NCI-H187 (cell line): ENCODE measurements around the gene WBP1L.

ENCODE experiments used
- DNase-seq, 2 experiments: peaks; one replicate each; lab custom pipeline; 2025; lab: John Stamatoyannopoulos, UW

WBP1L gene

DNA sequence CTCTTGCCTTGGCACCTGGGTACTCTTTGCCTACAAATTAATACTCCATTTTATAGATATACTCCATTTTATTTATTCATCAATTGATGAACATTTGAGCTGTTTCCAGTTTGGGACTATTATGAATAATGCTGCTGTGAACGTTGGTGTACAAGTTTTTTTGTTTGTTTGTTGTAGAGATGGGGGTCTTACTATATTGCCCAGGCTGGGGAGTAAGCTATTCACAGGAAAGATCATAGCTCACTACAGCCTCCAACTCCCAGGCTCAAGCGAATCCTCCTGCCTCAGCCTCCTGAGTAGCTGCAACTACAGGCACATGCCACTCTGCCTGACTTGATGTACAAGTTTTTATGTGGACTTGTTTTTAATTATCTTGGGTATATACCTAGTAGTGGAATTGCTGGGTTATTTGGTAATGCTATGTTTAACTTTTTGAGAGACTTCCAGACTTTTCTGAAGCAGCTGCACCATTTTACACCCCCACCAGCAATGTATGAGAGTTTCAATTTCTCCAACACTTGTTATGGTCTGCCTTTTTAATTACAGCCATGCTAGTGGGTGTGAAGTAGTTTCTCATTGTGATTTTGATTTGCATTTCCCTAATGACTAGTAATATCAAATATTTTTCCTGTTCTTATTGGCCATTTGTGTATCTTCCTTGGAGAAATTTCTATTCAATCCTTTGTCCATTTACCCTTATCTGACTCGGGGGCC lies 15.9 kb downstream of the WBP1L start:
- DNase-seq = no peak

DNA sequence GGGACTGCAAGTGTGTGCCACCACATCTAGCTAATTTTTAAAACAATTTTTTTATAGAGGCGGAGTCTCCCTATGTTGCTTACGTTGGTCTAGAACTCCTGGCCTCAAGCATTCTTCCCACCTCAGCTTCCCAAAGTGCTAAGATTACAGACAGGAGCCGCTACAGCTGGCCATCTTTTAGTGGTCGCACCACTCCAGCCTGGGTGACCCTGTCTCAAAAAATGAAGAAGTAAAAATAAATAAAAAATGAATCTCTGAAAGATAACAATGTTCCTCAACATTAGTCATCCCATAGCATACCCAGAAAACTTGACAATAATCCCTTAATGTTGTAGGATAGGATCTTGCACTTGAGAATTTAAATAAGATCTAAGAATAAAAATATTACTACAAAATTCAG lies 18.2 kb downstream of the WBP1L start:
- DNase-seq = no peak

DNA sequence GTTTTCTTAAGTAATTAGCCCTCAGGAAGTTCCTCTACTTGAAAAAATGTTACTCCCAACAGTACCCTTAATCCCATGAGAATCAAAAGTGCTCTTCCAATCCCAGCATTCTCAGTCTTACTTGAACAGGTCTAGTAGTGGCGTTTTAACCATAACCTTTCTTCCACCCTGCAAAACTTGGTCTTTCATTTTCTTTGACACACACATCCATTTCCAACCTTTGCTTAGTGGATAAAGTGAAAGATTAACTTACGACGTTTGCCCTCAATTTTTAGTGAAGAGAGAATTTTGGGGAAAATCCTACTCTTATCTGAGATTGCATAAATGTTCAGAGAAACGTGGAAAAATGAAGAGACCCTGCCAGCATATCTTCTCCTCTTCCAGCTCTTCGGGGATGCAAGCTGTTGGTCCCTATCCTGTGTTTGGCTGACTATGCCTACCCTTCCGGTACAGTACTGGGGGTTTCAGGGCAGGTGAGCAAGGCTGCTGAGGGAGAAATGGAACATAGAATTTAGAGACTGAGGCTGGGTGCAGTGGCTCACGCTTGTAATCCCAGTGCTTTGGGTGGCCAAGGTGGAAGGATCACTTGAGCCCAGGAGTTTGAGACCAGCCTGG lies 18.8 kb downstream of the WBP1L start:
- DNase-seq = no peak

DNA sequence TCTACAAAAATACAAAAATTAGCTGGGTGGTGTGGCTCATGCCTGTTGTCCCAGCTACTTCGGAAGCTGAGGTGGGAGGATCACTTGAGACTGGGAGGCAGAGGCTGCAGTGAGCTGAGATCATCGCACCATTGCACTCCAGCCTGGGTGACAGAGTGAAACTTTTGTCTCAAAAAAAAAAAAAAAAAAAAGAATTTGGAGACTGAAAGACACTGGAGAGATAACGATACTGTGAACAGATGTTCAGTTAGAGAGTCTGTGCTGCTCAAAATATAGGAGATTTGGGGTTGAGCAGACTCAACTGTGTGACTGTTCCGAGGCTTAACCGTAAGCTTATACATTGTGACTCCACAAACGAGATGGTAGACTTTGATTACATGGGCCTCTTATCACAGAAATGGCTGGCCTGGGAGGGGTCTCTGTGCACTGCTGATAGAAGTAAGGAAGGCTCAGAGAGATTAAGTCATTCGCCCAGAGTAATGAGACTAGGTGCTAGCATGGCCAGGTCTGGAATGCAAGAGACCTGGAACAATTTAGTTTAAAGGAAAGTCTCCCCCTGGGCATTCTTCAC lies 19.4 kb downstream of the WBP1L start:
- DNase-seq = no peak

DNA sequence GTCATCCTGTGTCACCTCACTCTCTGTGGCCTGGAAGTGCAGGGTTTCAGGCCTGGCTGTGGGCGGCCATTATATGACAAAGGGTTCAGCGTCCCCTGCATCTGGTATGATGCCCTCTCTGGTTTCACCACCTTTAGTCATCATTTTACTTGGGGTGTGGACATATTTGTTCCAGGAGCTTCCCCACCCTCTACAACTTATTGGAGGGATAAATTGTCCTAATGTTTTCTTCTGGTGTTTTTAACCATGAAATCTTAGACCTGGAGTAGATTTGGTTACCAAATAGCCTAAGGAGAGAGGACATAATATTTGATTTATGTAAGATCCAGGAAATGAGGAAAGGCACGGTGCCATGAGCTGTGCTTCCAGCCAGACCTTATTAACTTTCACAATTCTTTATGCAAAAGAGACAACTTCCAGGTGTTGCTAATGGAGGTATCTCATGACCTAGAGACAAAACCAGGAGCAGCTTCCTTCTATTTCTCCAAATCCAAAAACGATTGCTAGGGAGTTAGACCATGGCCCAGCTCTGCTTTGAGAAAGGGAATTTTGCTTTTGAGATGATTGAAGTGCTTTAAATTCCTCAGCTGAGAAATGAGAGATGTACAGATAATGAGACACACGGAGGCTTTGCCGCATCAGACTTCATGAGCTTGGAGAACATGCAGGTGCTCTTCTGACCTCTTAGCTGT lies 20.9 kb downstream of the WBP1L start:
- no peak for DNase-seq

DNA sequence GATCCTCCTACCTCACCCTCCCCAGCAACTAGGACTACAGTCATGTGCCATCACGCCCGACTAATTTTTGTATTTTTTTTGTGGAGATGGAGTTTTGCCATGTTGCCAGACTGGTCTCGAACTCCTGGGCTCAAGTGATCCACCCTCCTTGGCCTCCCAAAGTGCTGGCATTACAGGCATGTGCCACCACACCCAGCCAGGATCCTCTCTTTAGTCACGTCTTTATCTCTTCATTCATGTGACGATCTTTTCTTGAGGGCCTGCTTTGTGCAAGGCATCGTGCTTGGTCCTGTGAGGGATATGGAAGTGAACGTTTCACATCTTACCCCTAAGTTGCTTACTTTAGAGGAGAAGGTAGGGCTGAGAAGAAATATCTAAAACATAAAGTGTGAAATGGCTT lies 21.6 kb downstream of the WBP1L start:
- no peak for DNase-seq

DNA sequence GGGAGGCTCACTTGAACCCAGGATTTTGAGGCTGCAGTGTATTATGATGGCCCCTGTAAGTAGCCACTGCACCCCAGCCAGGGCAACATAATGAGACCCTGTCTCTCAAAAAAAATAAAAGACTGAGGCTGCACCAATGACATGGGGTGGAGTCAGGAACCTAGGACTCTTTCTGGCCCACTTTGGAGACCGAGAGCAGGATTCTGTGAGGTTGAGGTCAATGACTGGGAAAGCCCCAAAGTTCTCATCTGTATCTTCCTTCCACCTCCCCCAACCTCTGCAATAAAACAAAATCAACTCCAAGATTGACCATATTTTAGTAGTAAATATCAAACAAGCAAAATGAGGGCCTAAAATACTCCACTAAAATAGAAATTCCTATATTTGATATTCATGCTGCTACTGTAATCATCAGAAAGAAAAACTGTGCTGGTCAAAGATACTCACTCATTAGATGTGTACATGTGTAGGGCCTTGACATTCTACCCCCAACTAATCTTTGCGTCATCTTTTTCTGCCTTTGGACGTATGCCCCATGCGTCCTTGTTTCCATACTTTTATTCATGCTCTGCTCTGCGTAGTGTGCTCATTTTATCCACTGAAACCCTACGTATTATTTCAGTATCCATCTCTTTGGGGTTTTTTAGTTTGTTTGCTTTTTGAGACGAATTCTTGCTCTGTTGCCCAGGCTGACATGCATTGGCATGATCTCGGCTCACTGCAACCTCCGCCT lies 23.8 kb downstream of the WBP1L start:
- no peak for DNase-seq

DNA sequence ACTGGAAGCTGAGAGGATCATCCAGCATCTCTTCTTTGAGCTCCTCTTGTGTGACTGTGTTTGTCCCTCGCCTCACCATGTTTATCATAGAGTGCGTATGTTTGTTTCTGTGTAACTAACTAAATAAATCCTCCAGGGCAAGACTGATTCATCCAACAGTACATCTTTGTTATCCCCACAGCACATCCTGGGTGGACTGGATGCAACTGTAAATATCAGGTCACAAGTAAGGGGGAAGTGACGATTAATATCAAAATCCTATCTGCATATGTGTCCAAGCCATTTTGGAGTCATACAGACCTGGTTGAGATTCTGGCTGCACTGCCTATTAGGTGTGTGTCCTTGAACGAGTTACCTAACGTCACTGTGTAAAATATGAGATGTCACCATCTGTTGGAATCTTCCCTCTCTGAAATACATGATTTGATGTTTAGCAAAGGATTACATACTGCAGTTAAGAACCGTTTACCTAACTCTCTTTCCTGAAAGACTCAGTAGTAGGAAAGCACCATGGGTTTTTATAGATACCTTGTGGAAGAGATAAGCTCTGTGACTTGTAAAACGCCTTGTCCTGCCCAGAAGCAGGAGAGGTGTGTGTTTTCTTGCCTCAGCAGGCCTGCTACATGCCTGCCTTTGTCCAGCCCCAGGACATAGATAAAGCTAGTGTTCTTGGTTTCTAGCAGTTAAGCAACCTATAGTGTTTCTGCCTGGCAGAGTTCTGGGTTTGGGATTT lies 25.8 kb downstream of the WBP1L start:
- DNase-seq = no peak

DNA sequence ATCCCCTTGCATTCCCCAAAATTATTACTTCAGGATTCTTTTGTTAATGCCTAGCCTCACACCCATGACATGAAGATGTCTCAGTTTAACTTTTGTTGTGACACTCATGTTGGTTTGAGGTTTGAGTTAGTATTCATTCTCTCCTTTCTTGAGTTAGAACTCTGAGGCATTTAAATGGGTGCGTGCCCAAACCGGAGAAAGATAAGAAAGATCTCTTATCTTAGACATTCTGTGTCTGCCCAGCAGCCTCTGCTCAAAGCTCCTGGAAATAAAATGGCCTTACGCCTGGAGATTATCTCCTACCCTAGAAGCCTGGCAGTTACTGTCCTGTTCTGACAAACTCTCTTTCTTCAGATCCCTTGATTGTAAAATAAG lies 26.3 kb downstream of the WBP1L start:
- DNase-seq = no peak

DNA sequence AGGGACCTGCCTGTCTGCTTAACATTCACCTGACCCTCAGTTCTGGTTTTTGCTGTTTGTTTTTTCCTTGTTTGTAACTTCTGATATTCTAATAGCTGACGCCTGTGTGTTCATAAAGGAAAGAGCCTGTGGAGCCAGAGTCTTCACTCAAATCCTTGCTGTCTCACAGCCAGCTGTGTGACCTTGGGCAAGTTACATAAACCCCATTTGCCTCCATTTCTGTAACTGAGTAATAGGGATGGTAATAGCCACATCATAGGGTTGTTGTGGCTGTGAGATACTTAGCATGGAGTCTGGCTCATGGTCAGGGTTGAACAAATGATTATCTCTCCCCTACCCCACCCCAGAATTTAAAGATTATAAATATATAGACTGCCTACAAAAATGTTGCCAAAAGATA lies 27.0 kb downstream of the WBP1L start:
- DNase-seq = no peak

DNA sequence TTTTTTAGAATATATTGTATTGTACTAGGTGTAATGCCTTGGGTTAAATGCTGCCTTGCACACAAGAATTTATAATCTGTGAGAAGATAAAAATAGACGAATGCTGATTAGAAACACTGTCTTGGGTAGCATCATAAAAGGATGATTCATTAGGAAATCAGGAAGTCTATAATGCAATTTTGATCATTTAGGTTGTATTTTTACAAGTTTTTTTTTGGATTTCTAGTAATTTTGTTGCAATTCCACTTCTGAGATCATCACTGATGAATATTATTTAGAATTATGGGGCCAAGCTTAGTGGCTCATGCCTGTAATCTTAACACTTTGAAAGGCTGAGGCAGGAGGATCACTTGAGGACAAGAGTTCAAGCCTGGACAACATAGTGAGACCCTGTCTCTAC lies 29.6 kb downstream of the WBP1L start:
- no peak for DNase-seq

DNA sequence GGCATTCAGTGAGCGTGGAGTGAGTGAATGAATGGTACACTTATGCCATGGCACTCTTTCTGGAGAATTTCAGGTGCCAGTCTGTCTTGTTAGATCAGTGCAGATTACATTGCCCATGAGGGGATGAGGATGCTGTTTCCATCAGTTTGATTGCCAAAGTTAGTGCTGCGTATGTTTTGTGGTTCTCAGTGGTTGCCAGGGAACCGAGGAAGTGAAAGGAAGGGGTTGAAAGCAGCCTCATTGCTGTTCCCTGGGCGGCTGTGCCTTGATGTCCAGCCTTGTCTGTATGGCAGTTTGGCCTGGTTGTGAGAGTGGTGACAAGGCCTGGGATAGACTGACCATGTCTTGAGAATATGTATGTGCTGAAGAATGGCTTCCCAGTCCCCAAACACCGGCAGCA lies 30.2 kb downstream of the WBP1L start:
- no peak for DNase-seq

DNA sequence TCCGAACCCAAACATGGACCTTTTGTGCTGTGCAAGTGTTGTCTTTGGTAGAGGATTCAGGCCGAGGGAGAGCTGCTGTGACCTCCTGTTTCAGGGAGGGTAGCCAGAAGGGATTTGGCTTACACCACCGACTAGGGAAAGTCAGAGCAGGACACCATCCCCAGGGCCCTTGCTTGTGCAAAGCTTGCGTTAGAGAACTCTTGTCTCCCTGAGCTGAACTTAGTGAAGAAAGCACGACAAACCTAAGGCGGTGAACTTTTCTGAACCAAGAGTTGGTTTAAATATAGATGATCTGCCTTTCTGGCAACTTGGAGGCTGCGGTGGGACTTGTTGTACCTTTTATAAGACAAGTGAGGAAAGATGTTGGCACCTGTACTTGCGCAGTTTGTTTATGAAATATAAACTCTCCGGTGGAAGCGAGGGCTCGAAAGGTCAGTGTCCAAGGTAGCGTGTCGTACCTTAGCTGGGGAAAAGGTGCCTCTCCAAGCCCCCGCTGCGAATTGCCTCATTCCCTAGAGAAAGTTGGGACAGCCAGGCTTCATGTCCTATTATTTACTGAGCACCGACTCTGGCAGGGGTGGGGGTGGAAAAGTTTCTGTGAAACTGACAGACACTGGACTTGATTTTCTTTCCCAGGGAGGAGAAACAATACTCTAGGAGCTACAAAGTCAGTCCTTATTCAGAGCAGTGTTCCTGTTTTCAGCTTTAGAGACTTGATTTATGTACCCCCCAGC lies 31.6 kb downstream of the WBP1L start:
- no peak for DNase-seq

DNA sequence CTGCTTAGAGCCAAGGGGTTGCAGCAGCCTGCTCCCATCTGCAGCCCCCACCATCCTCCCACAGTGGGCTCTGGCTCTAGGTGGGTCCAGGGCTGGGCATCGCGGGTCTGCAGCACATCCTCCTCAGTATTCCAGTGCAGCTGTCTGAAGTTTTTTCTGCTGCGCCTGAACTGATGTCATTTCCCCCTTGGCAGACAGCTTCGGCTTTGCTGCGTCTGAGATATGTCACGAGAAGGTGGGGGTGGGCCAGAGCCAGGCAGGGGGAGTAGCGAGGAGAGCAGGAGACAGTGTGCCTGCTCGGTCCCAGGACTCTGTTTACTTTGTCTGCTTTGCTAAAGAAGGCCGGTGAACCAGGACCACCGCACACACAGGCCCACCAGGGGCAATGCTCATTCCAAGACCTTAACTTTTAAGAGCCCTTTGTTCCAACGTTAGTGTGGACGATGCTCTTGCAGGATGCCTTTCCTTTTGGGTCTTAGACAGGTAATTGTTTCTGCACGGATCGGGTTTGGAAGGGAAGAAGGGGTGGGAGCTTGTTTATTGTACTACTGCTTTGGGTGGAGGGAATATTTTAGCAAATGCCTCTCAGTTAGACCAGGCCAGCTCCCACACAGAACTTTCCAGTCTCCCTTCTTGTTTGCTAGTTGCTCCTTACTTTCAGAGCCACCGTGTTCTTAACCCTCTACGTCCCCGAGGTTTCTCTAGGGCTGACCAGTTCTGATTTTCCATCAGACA lies 32.4 kb downstream of the WBP1L start:
- no peak for DNase-seq

DNA sequence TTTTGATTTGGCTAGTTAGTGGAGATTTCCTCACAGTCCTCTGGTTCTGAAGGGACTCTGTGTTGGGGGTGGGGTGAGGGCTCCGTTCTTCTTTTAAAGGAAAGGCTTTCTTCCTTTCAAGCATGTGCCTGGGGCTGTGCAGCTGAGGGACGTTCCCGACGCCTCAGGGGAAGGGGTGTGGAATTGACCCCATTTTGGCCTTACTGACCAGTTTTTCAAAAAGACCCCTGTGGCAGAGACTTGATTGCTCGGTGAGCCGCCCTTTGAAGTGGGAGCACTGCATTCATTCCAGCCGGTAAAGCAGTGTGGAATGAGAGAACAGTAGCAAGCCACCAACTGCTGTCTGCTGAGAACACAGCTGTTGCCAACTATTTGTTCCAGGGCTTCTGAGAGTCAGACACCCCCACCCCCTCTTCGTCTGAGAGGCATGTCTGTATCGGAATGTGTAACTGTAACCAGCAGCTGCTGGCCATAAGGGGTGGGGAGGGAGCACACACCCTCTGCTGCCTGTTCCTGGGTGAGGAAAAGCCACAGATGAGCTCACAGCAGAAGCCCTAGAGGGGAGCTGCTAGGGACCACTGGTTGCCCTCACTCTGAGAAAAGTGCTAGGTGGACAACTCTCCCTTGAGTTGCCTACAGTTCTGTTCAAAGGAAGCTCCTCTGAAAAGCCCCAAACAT lies 33.2 kb downstream of the WBP1L start:
- DNase-seq = no peak

DNA sequence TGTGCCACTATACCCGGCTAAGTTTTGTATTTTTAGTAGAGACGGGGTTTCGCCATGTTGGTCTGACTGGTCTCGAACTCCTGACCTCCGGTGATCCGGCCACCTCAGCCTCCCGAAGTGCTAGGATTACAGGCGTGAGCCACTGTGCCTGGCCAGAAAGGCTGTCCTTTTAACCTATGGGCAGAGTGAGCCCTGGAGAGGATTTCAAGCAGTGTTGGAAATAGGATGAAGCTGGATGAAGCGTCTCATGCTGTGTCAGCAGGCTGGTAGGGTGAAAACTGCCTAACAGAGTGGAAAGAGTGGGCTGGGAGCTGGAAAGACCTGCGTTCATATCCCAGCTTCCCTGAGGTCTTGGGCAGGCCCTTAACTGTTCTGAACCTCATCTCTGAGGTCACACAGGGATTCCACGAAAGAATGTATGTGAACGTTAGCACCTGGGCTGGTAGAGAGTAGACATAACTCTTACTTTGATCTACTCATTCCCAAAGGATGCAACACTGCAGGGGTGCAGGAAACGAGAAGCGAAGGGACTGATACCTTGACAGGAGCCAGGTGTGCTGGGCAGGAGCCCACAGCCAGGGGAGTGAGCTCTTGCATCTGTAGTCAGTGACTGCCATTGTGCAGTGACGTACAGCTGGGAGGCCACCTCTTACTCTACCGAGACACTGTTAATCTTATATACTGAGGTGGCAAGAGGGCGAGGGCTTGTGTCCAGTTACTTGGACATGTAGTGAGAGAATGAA lies 34.1 kb downstream of the WBP1L start:
- DNase-seq = no peak

DNA sequence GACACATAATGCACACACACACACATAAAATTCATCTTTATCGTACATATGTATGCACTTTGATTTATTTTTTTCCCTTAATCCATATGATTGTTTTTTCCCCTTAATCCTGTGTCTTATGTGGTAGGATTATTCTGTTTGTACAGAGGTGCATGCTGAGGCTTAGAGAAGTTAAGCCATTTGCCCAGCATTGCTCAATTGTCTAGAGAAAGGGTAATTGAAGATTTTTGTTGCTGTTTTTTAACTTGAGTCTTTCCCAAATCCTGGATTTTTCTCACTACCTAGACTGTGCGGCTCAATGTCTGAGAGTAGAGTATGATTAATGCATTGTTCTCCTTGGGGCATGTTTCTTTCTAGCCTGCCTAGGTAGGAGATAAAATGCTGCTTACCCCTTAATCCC lies 35.0 kb downstream of the WBP1L start:
- no peak for DNase-seq

DNA sequence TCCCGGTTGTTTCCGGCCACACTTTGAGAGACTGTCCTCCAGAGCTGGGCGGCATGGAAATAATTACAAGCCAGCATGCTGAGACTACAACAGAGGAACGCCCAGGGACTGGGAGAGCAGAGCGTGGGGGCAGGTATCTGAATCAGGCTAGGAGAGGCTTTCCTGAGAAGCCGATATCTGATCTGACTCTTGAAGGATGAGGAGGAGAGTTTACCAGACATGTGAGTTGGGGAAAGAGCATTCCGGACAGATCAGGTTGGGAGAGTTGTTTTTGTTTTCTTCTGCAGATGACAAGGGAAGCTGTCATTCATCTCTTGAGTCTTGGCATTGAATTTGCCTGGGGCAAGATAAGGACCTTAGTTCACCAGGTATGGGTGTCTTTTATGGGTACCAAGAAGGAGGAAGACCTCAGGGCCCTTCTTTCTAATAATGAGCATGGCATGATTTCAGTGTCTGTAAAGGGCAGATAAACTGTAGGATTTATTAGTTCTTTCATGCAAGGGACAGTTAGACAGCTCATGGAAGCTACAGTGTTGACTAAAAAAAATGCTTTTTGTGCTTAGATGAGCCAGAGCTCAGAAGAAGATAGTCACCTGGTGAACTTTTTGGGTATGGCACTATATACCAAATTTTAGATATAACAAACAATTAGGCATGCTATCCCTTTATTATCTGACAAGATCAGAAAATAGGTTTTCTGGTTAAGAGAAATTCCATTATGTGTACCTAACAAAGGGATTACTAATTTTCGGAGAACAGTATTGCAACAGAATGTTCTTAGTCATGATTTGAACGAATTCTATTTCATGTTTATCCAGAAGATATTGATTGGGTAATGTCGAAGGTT lies 36.2 kb downstream of the WBP1L start:
- DNase-seq = no peak
